GM21447 (cell line): ENCODE data around the gene SLC25A42.
"Not testable (repeated sequence)": the region's sequence is repeated elsewhere in the genome, so short reads cannot be mapped to it uniquely, and the experiment has no call there.

Source experiments
- ATAC-seq: cut with Tn5 transposase; IDR thresholded peaks from one replicate; pipeline ENCODE4 v1.9.1; 2021; ENCODE audit not compliant: unreplicated experiment

Gene SLC25A42

DNA sequence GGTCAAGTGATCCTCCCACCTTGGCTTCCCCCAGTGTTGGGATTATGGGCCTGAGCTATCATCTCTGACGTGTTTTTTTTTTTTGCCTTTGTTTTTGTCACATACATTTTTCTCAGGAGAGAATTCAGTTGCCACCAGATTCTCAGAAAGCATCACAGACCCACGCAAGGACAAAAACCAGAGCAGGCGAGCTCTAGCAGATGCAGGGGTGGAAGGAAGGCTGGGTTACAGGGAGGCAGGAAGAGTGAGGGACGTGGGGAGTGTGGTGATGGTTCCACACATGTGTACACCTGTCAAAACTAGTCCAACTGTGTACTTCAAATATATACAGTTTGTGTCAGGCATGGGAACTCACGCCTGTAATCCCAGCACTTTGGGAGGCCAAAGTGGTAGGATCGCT, 70.2 kb downstream of the SLC25A42 start:
- ATAC-seq: no peak

DNA sequence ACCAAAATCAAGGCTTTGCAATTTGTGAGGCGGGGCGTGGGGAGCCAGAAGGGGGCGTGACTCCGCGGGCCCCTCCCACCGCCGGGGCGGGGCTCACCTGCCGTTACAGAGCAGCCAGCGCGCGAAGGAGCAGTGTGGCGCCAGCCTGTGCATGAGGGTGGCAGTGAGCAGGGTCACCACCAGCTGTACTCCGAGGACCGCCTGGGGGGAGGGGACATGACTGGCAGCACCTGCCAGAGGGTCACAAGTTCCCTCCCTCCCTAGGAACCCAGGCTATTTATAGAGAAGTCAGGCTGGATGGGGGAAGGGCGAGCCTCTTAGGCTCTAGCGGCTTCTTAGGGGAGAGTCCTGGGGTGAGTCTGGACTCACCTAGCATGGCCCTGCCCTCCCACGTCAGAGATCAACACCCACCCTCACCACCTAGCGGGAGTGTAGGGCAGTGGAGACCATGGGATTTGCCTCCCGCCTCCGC, 70.9 kb downstream of the SLC25A42 start:
- ATAC-seq: no peak

DNA sequence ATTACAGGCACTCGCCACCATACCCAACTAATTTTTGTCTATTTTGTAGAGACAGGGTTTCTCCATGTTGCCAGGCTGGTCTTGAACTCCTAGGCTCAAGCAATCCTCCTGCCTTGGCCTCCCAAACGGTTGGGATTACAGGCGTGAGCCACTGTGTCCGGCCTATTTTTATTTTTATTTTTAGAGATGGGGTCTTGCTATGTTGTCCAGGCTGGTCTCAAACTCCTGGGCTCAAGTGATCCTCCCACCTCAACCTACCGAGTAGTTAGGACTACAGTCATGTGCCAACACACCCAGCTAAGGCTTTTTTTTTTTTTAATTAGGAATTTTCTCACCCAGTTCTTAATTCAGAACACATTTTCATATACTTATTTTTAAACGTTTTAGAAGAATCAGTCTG, 71.9 kb downstream of the SLC25A42 start:
- not testable (repeated sequence) for ATAC-seq

DNA sequence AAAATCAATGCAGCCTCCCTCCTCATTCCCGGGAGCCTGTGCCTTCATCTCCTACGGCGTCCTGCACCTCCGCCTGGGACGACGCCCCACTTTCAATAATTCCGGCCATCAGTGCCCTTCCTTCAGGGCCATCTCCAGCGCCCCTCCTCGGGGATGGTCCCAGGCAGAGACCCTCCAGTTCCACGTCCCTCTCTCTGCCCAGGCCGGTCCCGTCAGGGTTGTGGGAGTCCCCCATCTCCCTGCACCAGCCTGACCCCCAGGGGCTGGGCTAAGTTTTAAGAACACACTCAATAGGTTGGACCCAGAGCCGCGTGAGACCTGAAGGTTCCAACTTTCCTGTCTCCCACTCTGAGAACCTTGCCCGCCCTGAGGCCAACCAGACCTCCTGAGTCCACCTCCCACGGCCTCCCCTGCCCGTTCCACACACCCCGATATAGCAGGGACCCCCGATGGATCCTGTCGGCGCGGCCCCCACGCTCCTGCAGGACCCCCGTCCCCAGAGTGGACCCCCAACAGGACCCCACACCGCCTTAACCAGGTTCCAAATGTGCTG, 73.8 kb downstream of the SLC25A42 start:
- ATAC-seq: no peak

DNA sequence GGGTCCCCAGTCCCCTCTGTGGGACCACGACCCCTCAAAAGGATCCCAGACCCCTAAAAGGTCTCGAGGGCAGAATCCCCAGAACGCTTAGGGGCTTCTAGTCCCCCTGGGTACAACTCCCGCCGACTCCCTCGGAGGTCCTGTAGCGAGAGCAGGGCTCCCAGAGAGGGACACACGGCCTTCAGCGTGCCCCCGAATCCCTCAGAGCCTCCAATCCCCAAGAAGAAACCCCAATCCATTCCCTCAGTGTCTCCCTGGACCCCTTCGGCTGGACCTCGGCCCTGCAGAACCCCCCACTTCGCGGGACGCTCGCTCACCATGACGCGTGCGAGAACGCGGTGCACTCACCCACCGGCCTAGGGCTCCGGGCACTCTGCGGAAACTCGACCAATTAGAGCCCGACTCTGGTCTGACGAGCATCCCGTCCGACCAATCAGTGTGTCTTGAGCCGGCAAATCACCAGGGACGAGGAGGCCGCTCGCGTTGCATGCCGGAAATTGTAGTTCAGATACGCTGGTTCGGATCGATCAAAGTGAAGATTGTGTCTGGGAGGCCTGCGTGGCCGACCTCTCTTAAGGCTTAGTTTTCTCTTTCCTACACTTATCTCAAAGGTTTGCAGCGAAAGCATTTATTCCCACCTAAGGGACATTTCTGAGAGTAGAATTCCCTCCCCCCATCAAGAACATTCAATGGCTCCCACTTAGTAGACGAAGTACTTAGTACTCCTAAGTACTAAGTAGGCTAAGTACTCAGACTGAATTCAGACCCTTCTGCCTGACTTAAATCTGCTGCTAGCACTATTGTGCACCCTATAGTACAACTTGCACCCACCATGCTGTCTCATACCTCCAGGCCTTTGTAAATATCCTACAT, 74.6 kb downstream of the SLC25A42 start, which contains the start of gene TMEM161A:
Gene TMEM161A (minus strand): TSS at position 370 of the 873 bp plus-strand sequence. CDS start 50 bp downstream, at position 320.
- ATAC-seq: peak; percentile 97

GRCh38 chr19:19139876-19140229, 76.1 kb downstream of the SLC25A42 start:
- no peak for ATAC-seq

DNA sequence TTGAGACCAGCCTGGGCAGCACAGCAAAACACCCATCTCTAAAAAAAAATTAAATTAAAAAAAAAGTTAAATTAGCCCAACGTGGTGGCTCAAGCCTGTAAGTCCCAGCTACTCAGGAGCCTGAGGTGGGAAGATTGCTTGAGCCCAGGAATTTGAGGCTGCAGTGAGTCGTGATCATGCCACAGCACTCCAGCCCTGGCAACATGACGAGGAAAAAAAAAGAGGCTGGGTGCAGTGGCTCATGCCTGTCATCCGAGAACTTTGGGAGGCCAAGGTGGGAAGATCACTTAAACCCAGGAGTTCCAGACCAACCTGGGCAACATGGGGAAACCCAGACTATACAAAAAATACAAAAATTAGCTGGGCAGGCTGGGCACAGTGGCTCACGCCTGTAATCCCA, 76.7 kb downstream of the SLC25A42 start:
- no peak for ATAC-seq

DNA sequence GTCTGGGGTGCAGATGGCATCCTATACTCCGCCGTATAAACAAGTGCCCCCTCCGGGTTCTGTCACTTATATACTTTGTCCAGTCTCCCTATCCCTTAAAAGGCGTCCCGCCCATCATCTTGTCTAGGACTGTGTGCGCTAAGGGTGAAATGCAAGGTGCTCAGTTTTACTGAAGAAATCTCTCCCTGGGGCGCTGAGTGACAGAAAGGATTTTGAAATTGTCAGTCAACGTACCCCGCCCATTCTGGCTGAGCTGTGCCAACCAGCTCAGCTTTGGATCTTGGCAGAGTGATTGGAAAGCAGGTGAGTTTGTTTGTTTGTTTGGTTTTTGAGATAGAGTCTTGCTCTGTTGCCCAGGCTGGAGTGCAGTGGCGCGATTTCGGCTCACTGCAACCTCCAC, 78.6 kb downstream of the SLC25A42 start:
- no peak for ATAC-seq

GRCh38 chr19:19145281-19145680, 81.5 kb downstream of the SLC25A42 start:
- ATAC-seq: no peak

DNA sequence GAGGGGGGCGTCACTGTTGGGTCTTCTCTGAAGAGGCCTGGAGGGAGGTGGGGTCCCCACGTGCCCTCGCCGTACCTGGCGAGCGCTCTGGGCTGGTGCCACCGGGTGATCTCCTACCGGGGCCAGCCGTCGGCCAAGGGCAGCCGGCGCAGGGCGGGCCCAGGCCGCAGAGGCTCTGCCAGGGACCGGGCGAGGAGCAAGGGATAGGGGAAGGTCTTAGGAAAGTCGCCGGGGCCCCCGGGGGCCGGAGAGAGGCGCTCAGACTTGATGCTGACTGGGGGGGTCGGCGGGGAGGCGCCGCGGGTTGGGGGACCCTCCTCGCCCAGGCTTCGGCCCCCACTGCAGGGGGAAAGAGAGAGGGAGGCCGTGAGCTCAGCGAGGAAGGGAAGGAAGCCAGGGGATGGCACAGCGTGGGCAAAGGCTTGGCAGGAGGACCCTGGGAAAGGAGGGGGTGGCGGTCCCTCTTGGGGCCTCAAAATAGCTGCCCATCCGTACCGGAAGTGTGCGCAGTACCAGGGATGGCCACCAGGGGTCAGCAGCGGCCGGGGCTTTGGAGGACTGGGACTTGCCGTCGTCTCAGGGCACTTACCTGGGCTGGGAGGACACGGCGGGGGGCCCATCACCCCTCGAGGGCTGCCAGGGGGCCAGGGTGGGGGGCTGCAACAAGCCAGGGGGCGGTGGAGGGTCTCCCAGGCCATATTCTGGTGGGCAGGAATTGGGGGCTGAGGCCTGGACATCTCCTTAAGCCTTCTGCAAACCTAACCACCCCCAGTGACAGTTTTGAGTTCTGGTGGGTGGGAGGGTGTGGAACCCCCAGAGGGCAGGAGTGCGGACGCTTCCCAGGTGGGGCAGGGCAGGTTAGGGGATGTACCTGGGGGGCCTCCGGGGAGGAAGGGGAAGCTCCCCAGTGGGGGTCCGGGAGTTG, 82.2 kb downstream of the SLC25A42 start:
- no peak for ATAC-seq

DNA sequence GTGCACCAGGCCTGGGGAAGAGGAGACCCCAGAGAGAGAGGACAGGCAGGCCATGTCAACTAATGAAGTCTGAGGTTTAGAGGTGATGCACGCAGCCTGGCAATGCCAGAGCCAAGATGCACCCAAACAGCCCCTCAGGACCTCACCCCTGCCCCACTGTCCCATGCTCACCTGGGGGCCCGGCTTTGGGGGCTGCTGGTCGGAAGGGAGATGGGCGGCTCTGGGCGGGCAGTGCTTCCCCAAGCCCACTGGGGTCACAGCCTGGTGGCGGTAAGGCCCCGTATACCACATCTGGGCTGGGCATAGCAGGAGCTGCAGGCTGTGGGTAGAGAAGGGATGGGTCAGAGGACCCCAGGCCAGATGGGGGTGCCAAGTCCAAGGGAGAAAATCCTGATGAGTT, 83.1 kb downstream of the SLC25A42 start:
- ATAC-seq: no peak

DNA sequence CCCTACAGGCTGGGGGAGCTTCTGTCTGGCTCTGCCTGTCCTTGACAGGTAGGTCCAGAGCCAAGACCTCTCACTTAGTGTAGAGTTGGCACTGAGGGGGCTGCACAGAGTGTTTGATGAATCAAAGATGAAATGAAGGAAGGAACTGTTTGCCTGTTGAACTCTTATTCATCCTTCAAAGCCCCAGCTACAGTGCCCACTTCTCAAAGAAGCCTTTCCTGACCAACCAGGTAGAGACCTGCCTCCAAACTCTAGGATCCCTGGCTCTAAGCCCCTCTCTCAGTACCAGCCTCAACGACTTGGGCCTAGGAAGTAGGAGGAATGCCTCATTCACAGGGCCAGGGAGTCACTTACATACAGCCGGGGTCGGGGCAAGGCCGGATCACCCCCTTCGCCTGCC, 83.5 kb downstream of the SLC25A42 start:
- no peak for ATAC-seq

- not testable (repeated sequence) for ATAC-seq
Measured at GRCh38 chr19:19148504-19148903, 84.7 kb downstream of the SLC25A42 start.

- ATAC-seq: no peak
Measured at GRCh38 chr19:19149435-19149834, 85.6 kb downstream of the SLC25A42 start.

GRCh38 chr19:19151418-19151817, 87.6 kb downstream of the SLC25A42 start:
- no peak for ATAC-seq

GRCh38 chr19:19152668-19153384, 89.0 kb downstream of the SLC25A42 start:
- no peak for ATAC-seq

DNA sequence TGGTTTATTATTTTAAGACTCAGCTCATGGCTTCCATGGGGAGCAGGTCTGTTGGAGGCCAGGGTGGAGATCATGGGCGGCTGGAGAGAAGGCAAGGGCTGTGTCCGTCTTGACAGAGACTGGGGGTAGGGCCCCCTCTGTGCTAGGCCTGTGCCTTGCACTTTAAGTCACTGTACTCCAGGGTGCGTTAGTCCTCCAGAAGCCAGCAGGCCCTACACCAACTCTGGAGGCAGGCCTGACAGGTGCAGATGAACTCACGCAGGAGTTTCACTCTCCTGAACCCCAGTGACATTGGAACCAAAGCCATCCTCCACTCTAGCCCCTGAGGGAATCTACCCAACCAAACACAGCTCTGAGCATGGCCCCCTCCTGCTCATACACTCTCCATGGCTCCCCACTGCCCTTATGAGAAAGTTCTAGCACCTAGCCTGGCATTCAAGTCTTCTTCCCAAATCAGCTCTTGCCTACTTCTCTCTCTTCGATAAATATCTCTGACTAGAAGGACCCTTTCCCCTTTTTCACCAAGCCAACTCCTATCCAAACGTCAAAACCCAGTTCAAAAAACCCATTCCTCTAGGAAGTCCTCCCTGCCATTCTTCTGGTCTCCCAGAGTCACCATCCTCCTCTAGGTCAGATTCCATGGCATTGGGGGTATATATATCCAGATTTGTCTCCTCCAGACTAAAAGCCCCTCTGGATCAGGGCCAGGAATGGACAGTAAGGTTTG, 91.1 kb downstream of the SLC25A42 start:
- no peak for ATAC-seq

GRCh38 chr19:19155495-19156219, 91.9 kb downstream of the SLC25A42 start:
- ATAC-seq: peak; percentile 72

DNA sequence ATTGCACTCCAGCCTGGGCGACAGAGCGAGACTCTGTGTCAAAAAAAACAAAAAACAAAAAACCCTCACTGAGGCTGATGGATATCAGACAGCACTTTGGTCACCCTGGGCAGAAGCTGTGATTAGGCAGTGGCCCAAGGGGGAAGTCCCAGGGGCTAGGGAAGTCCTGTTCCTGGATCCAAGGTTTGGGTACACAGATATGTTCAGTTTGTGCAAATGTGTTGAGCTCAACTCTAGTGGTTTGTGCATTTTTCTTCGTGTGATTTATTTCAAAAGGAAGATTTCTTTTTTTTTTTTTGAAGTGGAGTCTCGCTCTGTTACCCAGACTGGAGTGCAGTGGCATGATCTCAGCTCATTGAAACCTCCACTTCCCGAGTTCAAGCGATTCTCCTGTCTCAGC, 94.0 kb downstream of the SLC25A42 start:
- ATAC-seq: no peak
